ENCODE measurements around the gene CLOCK. TPM values are rescaled to one million over a fixed set of nuclear protein-coding genes. Genes with fewer than 3 reads are reported as not detected.
"Not testable (repeated sequence)": the region's sequence is repeated elsewhere in the genome, so short reads cannot be mapped to it uniquely, and the experiment has no call there.

CLOCK gene, protein sequence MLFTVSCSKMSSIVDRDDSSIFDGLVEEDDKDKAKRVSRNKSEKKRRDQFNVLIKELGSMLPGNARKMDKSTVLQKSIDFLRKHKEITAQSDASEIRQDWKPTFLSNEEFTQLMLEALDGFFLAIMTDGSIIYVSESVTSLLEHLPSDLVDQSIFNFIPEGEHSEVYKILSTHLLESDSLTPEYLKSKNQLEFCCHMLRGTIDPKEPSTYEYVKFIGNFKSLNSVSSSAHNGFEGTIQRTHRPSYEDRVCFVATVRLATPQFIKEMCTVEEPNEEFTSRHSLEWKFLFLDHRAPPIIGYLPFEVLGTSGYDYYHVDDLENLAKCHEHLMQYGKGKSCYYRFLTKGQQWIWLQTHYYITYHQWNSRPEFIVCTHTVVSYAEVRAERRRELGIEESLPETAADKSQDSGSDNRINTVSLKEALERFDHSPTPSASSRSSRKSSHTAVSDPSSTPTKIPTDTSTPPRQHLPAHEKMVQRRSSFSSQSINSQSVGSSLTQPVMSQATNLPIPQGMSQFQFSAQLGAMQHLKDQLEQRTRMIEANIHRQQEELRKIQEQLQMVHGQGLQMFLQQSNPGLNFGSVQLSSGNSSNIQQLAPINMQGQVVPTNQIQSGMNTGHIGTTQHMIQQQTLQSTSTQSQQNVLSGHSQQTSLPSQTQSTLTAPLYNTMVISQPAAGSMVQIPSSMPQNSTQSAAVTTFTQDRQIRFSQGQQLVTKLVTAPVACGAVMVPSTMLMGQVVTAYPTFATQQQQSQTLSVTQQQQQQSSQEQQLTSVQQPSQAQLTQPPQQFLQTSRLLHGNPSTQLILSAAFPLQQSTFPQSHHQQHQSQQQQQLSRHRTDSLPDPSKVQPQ
- 26.1 to 31.2 TPM (median 28.7 TPM) in 3 replicates for total RNA-seq
- long read RNA-seq, partial matches to known transcripts = 0 of 12 reads
- long read RNA-seq, other reads (novel, unspliced or antisense) = 9 of 12 reads

DNA sequence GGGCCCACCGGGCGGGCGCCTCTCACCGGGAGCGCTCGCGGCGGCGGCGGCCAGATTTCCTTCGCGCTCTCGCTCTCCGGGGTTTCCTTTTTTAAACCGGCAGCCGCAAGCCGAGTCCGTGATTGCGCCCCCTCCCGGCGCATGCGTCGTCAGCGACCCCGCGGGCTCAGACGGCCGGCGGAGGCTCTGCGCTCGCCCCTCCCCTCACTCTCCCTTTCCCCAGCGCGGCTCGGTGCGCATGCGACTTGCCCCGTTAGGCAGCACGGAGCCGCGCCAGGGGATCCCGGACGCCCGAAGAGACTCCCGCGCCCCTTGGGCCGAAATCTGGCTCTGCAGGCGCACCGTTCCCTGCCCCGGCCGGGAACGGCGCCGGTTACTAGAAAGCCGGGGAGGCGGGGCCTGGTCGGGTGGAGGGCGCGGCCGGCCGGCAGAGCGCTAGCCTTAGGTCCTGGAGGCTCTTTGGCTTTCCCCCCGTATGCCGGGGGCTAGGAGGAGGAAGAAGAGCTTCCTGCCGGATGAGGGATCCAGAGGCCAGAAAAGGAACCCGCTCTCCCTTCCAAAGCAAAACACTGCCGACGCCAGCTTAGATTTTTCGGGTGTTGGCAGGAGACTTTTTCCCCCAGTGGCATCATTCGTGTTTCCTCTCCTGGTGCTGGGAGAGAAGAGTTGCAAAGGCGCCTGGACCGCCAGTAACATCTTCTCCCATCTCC is at the start of gene CLOCK:
TSS of gene CLOCK (minus strand) at position 154 of the 710 bp plus-strand sequence. CDS start 64,124 bp downstream, outside the sequence.
- H3K9me3 Mint-ChIP-seq (ENCODE audit: low read depth) = no peaks in the 10 kb centered on the region
- H3K4me3 Mint-ChIP-seq (ENCODE audit: unreplicated experiment) = peak within 1 kb of the TSS; percentile 99
- peak within 1 kb of the TSS; percentile 98 for H3K27ac Mint-ChIP-seq (ENCODE audit: unreplicated experiment)
- DNase-seq (ENCODE audit: low spot score) = peak; percentile 96
- H3K27me3 Mint-ChIP-seq (ENCODE audit: low read depth) = no peaks in the 10 kb centered on the region
- TF ChIP-seq, protein P1, sequence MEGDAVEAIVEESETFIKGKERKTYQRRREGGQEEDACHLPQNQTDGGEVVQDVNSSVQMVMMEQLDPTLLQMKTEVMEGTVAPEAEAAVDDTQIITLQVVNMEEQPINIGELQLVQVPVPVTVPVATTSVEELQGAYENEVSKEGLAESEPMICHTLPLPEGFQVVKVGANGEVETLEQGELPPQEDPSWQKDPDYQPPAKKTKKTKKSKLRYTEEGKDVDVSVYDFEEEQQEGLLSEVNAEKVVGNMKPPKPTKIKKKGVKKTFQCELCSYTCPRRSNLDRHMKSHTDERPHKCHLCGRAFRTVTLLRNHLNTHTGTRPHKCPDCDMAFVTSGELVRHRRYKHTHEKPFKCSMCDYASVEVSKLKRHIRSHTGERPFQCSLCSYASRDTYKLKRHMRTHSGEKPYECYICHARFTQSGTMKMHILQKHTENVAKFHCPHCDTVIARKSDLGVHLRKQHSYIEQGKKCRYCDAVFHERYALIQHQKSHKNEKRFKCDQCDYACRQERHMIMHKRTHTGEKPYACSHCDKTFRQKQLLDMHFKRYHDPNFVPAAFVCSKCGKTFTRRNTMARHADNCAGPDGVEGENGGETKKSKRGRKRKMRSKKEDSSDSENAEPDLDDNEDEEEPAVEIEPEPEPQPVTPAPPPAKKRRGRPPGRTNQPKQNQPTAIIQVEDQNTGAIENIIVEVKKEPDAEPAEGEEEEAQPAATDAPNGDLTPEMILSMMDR (IDR thresholded peaks at IDR 0.05) = peak; percentile 78
- H3K4me1 Mint-ChIP-seq (ENCODE audit: low read depth) = peaks cover 53% of the 10 kb centered on the region
- H3K36me3 Mint-ChIP-seq (ENCODE audit: low read depth) = no peaks in the 10 kb centered on the region

- H3K27ac Mint-ChIP-seq (ENCODE audit: unreplicated experiment) = no peak within 1 kb of the TSS
- no peak for DNase-seq (ENCODE audit: low spot score)
- no peaks in the 10 kb centered on the region for H3K4me1 Mint-ChIP-seq (ENCODE audit: low read depth)
- H3K36me3 Mint-ChIP-seq (ENCODE audit: low read depth) = peaks cover 6% of the 10 kb centered on the region
- H3K4me3 Mint-ChIP-seq (ENCODE audit: unreplicated experiment) = no peak within 1 kb of the TSS
- peaks cover 7% of the 10 kb centered on the region for H3K27me3 Mint-ChIP-seq (ENCODE audit: low read depth)
- peaks cover 9% of the 10 kb centered on the region for H3K9me3 Mint-ChIP-seq (ENCODE audit: low read depth)
- TF ChIP-seq, protein P1 (IDR thresholded peaks at IDR 0.05) = no peak
Observed at GRCh38 chr4:55592014-55592413, 45.3 kb upstream of the CLOCK start, which contains the start of gene PDCL2. TSS of gene PDCL2 (minus strand) at chr4:55592245. CDS start at chr4:55592109, 136 bp downstream.

- H3K9me3 Mint-ChIP-seq (ENCODE audit: low read depth) = peaks cover 17% of the 10 kb centered on the region
- H3K27ac Mint-ChIP-seq (ENCODE audit: unreplicated experiment) = no peak overlapping the region
- no peaks in the 10 kb centered on the region for H3K4me1 Mint-ChIP-seq (ENCODE audit: low read depth)
- DNase-seq (ENCODE audit: low spot score) = no peak
- peaks cover 10% of the 10 kb centered on the region for H3K27me3 Mint-ChIP-seq (ENCODE audit: low read depth)
- TF ChIP-seq, protein P1 (IDR thresholded peaks at IDR 0.05) = no peak
- no peak overlapping the region for H3K4me3 Mint-ChIP-seq (ENCODE audit: unreplicated experiment)
- H3K36me3 Mint-ChIP-seq (ENCODE audit: low read depth) = peaks cover 8% of the 10 kb centered on the region
Observed at GRCh38 chr4:55588160-55588559, 41.5 kb upstream of the CLOCK start.

DNA sequence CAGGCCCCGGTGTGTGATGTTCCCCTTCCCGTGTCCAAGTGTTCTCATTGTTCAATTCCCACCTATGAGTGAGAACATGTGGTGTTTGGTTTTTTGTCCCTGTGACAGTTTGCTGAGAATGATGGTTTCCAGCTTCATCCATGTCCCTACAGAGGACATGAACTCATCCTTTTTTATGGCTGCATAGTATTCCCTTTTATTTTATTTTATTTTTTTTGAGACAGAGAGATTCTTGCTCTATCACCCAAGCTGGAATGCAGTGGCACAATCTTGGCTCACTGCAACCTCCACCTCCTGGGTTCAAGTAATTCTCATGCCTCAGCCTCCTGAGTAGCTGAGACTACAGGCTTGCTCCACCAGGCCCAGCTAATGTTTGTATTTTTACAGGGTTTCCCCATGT is 36.1 kb upstream of the CLOCK start:
- not testable (repeated sequence) for H3K27ac Mint-ChIP-seq (ENCODE audit: unreplicated experiment); H3K27me3 Mint-ChIP-seq (ENCODE audit: low read depth); H3K4me1 Mint-ChIP-seq (ENCODE audit: low read depth); DNase-seq (ENCODE audit: low spot score); H3K36me3 Mint-ChIP-seq (ENCODE audit: low read depth); H3K4me3 Mint-ChIP-seq (ENCODE audit: unreplicated experiment)
- peaks cover 18% of the 10 kb centered on the region for H3K9me3 Mint-ChIP-seq (ENCODE audit: low read depth)

DNA sequence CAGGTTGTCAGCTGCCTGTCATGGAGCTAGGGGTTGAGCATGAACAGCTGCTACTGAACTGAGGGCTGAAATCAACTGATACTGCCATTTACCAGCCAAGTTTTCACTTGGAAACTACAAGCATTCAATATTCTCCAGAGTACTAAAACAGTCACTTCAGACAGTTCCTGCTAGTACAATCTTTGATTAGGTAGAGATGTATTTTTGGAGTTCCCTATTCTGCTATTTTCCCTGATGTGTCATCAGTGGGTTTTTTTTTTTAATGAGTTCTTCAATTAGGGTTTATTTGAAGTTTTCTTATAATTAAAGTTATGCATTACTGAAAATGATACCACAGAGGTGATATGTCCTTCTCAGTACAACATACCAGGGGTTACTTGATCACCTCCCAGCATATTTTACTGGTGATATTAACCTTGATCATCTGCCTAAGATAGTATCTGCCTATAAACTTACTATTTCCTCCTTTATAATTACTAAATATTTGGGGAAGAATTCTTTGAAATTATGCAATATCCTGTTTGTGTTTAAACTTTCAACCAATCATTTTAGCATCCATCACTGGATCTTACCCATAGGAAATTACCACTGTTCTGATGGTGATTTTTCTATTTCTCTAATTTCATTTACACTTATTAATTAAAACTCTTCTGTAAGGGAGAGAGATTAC is 31.8 kb upstream of the CLOCK start:
- Mint-ChIP-seq H3K9me3 (ENCODE audit: low read depth) (peaks cover 39% of the 10 kb centered on the region), H3K4me3 (ENCODE audit: unreplicated experiment) (no peak overlapping the region), H3K27me3 (ENCODE audit: low read depth) (peaks cover 3% of the 10 kb centered on the region), H3K36me3 (ENCODE audit: low read depth) (peaks cover 16% of the 10 kb centered on the region), H3K27ac (ENCODE audit: unreplicated experiment) (no peak overlapping the region), H3K4me1 (ENCODE audit: low read depth) (no peaks in the 10 kb centered on the region)
- no peak for DNase-seq (ENCODE audit: low spot score)
- TF ChIP-seq, protein P1 (IDR thresholded peaks at IDR 0.05) = no peak

Data from chondrocyte (in vitro differentiated cells).